GM12891 (cell line): ENCODE data around the gene GPR32.

Experiments
- POLR2A ChIP-seq: IDR thresholded peaks from 2 replicates; pipeline ENCODE4 v1.6.1; 2011; ENCODE audit warnings: low read depth, low read length, control low read depth
- POLR2AphosphoS5 ChIP-seq: IDR thresholded peaks from 2 replicates; pipeline ENCODE4 v1.6.1; 2011; ENCODE audit warnings: low read depth, low read length, control low read depth
- POU2F2 ChIP-seq: IDR thresholded peaks from 2 replicates; pipeline ENCODE4 v1.6.1; 2011; ENCODE audit warnings: low read depth, mild to moderate bottlenecking, control low read depth, low read length, moderate library complexity
- SPI1 ChIP-seq: IDR thresholded peaks from 2 replicates; pipeline ENCODE4 v1.6.1; 2011; ENCODE audit warnings: low read depth, low read length, control low read depth
- TAF1 ChIP-seq: IDR thresholded peaks from 2 replicates; pipeline ENCODE4 v1.6.1; 2011; ENCODE audit warnings: low read depth, low read length, control low read depth

GRCh38 chr19:50820549-50821247 is 50.4 kb downstream of the GPR32 start:
- no peak for TF ChIP-seq POLR2A
- TF ChIP-seq POU2F2 = no peak
- no peak for TF ChIP-seq POLR2AphosphoS5
- no peak for TF ChIP-seq TAF1
- TF ChIP-seq SPI1 = peak; percentile 46; the same call in 1 of the 2 replicates
